Neural progenitor cell (in vitro differentiated cells): Measurements from ENCODE around the gene SND1. TPM values are rescaled to one million over a fixed set of nuclear protein-coding genes. Genes with fewer than 3 reads are reported as not detected.

Experiments used
- DNase-seq: peaks from one replicate; pipeline ENCODE4 v3.0.0-alpha.2; 2016; ENCODE audit warnings: low spot score
- H2AFZ ChIP-seq: fragments of 200-600 bp; sonication (generic); replicated peaks from 2 replicates; pipeline ENCODE4 v1.6.1; 2016; ENCODE audit warnings: antibody characterized with exemption
- H3F3A ChIP-seq: fragments of 200-600 bp; sonication (generic); 2 replicates; pipeline ENCODE4 v1.6.1; 2016; ENCODE audit warnings: antibody characterized with exemption, low read depth
- H3K27ac ChIP-seq: fragments of 200-600 bp; sonication (generic); 2 replicates; pipeline ENCODE4 v1.5.1; 2016; ENCODE audit warnings: mild to moderate bottlenecking
- H3K27me3 ChIP-seq: fragments of 200-600 bp; sonication (generic); 2 replicates; pipeline ENCODE4 v1.6.1; 2016; ENCODE audit warnings: mild to moderate bottlenecking, moderate library complexity
- H3K36me3 ChIP-seq: fragments of 200-600 bp; sonication (generic); 2 replicates; pipeline ENCODE4 v1.5.1; 2016
- H3K4me1 ChIP-seq: fragments of 200-600 bp; sonication (generic); 2 replicates; pipeline ENCODE4 v1.6.1; 2016; ENCODE audit warnings: mixed run types
- H3K4me2 ChIP-seq: fragments of 200-600 bp; sonication (generic); 2 replicates; pipeline ENCODE4 v1.6.1; 2016
- H3K4me3 ChIP-seq: fragments of 200-600 bp; sonication (generic); 2 replicates; pipeline ENCODE4 v1.5.1; 2016
- H3K79me2 ChIP-seq: fragments of 200-600 bp; sonication (generic); 2 replicates; pipeline ENCODE4 v1.6.1; 2016; ENCODE audit warnings: low read depth
- H3K9ac ChIP-seq: fragments of 200-600 bp; sonication (generic); 2 replicates; pipeline ENCODE4 v1.6.1; 2016
- H3K9me3 ChIP-seq: fragments of 200-600 bp; sonication (generic); 2 replicates; pipeline ENCODE4 v1.5.1; 2016; ENCODE audit warnings: low read depth
- H4K20me1 ChIP-seq: fragments of 200-600 bp; sonication (generic); 2 replicates; pipeline ENCODE4 v1.6.1; 2016; ENCODE audit warnings: low read depth
- H3K27ac Mint-ChIP-seq: 3 replicates; pipeline ENCODE4 v1.8.0; 2021; ENCODE audit warnings: mixed read lengths
- H3K27me3 Mint-ChIP-seq: 2 replicates; pipeline ENCODE4 v1.8.0; 2022; ENCODE audit warnings: low read depth, mild to moderate bottlenecking, inconsistent platforms, moderate library complexity, mixed read lengths; ENCODE audit not compliant: insufficient read depth
- H3K36me3 Mint-ChIP-seq: 3 replicates; pipeline ENCODE4 v1.8.0; 2021; ENCODE audit warnings: mixed read lengths
- H3K4me1 Mint-ChIP-seq: 3 replicates; pipeline ENCODE4 v1.8.0; 2021; ENCODE audit warnings: mixed read lengths
- H3K4me3 Mint-ChIP-seq: 3 replicates; pipeline ENCODE4 v1.8.0; 2021; ENCODE audit warnings: mild to moderate bottlenecking, moderate library complexity, mixed read lengths
- H3K9me3 Mint-ChIP-seq: 3 replicates; pipeline ENCODE4 v1.8.0; 2020; ENCODE audit warnings: mixed read lengths
- EZH2 ChIP-seq: fragments of 200-600 bp; sonication (generic); IDR thresholded peaks from 2 replicates; pipeline ENCODE4 v1.6.1; 2017; ENCODE audit warnings: antibody characterized with exemption, mild to moderate bottlenecking, moderate library complexity
- EZH2phosphoT487 ChIP-seq: fragments of 200-600 bp; sonication (generic); IDR thresholded peaks from 2 replicates; pipeline ENCODE4 v1.6.1; 2017; ENCODE audit warnings: antibody characterized with exemption
- total RNA-seq: library from RNA; depleted of rRNA; stranded (reverse); fragments of >200 nt; gene quantifications from 2 replicates; pipeline ENCODE4 v1.2.3, GENCODE V29; 2015; ENCODE audit warnings: low replicate concordance
- TF ChIP-seq, protein P1 (sequence below): fragments of 200-600 bp; sonication (generic); IDR thresholded peaks from 2 replicates; pipeline ENCODE4 v1.5.1; 2017; ENCODE audit warnings: antibody characterized with exemption, mild to moderate bottlenecking

Gene SND1
- total RNA-seq, 1 donor from 2014 or later = 154 TPM

DNA sequence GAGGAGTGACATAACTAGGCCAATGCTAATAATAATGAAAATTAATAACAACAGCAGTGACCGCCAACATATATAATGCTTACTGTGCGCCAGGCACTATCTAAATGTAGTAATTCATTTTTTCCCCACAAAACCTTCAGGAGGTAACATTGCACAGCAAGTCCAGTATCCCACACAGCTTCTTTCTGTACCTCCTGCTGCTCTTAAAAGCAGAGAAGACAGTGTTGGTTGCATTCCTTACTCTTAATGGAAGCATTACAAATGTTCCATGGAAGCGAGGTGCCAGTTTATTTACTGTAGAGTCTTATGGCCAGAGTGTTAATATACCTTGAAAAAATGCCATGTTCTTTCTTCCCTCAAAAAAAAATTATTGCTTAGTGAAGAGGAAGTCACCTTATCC is 211.1 kb downstream of the SND1 start:
- H3K9me3 ChIP-seq = no peaks in the 10 kb centered on the region
- no peak overlapping the region for H2AFZ ChIP-seq
- no peaks in the 10 kb centered on the region for H3F3A ChIP-seq
- no peaks in the 10 kb centered on the region for H4K20me1 ChIP-seq
- Mint-ChIP-seq H3K27ac (no peak overlapping the region), H3K9me3 (no peaks in the 10 kb centered on the region), H3K4me3 (no peak overlapping the region), H3K36me3 (peaks cover 3% of the 10 kb centered on the region), H3K4me1 (peaks cover 7% of the 10 kb centered on the region), H3K27me3 (no peaks in the 10 kb centered on the region)
- no peak for DNase-seq
- no peak overlapping the region for H3K4me3 ChIP-seq
- H3K27ac ChIP-seq = no peak overlapping the region
- H3K36me3 ChIP-seq = no peaks in the 10 kb centered on the region
- H3K4me1 ChIP-seq = peaks cover 13% of the 10 kb centered on the region
- H3K9ac ChIP-seq = no peak overlapping the region
- H3K27me3 ChIP-seq = no peaks in the 10 kb centered on the region
- no peaks in the 10 kb centered on the region for H3K79me2 ChIP-seq
- H3K4me2 ChIP-seq = no peak overlapping the region
- no peak for TF ChIP-seq EZH2
- TF ChIP-seq EZH2phosphoT487 = no peak
- TF ChIP-seq, protein P1, sequence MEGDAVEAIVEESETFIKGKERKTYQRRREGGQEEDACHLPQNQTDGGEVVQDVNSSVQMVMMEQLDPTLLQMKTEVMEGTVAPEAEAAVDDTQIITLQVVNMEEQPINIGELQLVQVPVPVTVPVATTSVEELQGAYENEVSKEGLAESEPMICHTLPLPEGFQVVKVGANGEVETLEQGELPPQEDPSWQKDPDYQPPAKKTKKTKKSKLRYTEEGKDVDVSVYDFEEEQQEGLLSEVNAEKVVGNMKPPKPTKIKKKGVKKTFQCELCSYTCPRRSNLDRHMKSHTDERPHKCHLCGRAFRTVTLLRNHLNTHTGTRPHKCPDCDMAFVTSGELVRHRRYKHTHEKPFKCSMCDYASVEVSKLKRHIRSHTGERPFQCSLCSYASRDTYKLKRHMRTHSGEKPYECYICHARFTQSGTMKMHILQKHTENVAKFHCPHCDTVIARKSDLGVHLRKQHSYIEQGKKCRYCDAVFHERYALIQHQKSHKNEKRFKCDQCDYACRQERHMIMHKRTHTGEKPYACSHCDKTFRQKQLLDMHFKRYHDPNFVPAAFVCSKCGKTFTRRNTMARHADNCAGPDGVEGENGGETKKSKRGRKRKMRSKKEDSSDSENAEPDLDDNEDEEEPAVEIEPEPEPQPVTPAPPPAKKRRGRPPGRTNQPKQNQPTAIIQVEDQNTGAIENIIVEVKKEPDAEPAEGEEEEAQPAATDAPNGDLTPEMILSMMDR = no peak

DNA sequence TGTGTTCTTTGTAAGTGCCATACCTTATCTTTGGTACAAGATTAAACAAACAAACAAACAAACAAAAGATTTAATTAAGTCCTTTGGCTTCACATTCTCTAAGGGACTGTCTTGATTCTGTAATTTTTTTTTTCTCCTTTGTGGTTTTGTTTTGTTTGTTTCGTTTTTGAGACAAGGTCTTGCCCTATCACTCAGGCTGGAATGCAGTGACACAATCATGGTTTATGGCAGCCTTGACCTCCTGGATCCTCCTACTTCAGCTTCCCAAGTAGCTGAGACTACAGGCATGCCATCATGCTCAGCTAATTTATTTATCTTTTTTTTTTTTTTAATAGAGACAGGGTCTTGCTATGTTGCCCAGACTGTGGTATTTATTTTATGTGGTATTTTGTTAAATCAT is 213.5 kb downstream of the SND1 start:
- TF ChIP-seq EZH2 (no peak), EZH2phosphoT487 (no peak)
- TF ChIP-seq, protein P1 = no peak
- Histone ChIP-seq H3K4me1 (peaks cover 13% of the 10 kb centered on the region), H3K4me2 (no peak overlapping the region), H3F3A (no peaks in the 10 kb centered on the region), H3K9ac (no peak overlapping the region), H3K36me3 (no peaks in the 10 kb centered on the region), H3K4me3 (no peak overlapping the region), H4K20me1 (no peaks in the 10 kb centered on the region), H2AFZ (no peak overlapping the region), H3K27me3 (no peaks in the 10 kb centered on the region), H3K27ac (no peak overlapping the region), H3K79me2 (no peaks in the 10 kb centered on the region), H3K9me3 (no peaks in the 10 kb centered on the region)
- Mint-ChIP-seq H3K27me3 (no peaks in the 10 kb centered on the region), H3K4me1 (peaks cover 7% of the 10 kb centered on the region), H3K9me3 (no peaks in the 10 kb centered on the region), H3K36me3 (no peaks in the 10 kb centered on the region), H3K4me3 (no peak overlapping the region), H3K27ac (no peak overlapping the region)
- DNase-seq = no peak

DNA sequence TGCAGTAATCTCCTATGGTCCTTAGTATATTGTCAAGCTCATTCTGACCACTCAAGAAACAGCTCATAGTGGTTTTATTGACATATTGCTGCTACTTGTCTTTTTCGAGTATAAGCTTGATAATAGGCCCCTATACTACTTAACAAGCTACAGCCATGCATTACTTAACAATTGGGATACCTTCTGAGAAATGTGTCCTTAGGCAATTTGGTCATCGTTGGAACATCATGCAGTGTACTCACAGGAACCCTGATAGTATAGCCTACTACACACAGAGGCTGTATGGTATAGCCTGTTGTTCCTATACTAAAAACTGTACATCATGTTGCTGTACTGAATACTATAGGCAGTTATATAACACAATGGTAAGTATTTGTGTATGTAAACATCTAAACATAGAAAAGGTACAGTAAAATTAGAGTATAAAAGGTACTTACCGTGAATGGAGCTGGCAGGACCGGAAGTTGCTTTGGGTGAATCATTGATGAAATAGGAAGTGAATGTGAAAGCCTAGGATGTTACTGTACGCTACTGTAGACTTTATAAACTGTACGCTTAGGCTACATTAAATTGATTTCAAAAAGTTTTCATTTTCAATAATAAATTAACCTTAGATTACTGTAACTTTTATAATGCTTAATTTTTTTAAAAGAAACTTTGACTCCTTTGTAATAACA is 218.4 kb downstream of the SND1 start:
- no peak overlapping the region for H3K27ac Mint-ChIP-seq
- no peak overlapping the region for H3K4me3 ChIP-seq
- no peaks in the 10 kb centered on the region for H3K27me3 ChIP-seq
- DNase-seq = no peak
- no peaks in the 10 kb centered on the region for H3K36me3 ChIP-seq
- H3K79me2 ChIP-seq = no peaks in the 10 kb centered on the region
- H3K9me3 ChIP-seq = no peaks in the 10 kb centered on the region
- no peaks in the 10 kb centered on the region for H3K36me3 Mint-ChIP-seq
- H3K4me1 Mint-ChIP-seq = no peaks in the 10 kb centered on the region
- TF ChIP-seq EZH2 (no peak), EZH2phosphoT487 (no peak)
- TF ChIP-seq, protein P1 = no peak
- peaks cover 1% of the 10 kb centered on the region for H4K20me1 ChIP-seq
- no peaks in the 10 kb centered on the region for H3K9me3 Mint-ChIP-seq
- H3K27me3 Mint-ChIP-seq = no peaks in the 10 kb centered on the region
- no peaks in the 10 kb centered on the region for H3F3A ChIP-seq
- H3K4me3 Mint-ChIP-seq = no peak overlapping the region
- H3K4me2 ChIP-seq = no peak overlapping the region
- H3K9ac ChIP-seq = no peak overlapping the region
- H2AFZ ChIP-seq = no peak overlapping the region
- peaks cover 18% of the 10 kb centered on the region for H3K4me1 ChIP-seq
- H3K27ac ChIP-seq = no peak overlapping the region
